ENCODE results near the gene RGS12. TPM values are rescaled to one million over a fixed set of nuclear protein-coding genes. Genes with fewer than 3 reads are reported as not detected.
A peak's percentile ranks its signal among the peaks of the same experiment; 100 is the strongest.

The RGS12 gene
- total RNA-seq, result 59.5 TPM
- long read RNA-seq, partial matches to known transcripts, result 56 of 114 reads
- long read RNA-seq, other reads (novel, unspliced or antisense), result 57 of 114 reads

DNA sequence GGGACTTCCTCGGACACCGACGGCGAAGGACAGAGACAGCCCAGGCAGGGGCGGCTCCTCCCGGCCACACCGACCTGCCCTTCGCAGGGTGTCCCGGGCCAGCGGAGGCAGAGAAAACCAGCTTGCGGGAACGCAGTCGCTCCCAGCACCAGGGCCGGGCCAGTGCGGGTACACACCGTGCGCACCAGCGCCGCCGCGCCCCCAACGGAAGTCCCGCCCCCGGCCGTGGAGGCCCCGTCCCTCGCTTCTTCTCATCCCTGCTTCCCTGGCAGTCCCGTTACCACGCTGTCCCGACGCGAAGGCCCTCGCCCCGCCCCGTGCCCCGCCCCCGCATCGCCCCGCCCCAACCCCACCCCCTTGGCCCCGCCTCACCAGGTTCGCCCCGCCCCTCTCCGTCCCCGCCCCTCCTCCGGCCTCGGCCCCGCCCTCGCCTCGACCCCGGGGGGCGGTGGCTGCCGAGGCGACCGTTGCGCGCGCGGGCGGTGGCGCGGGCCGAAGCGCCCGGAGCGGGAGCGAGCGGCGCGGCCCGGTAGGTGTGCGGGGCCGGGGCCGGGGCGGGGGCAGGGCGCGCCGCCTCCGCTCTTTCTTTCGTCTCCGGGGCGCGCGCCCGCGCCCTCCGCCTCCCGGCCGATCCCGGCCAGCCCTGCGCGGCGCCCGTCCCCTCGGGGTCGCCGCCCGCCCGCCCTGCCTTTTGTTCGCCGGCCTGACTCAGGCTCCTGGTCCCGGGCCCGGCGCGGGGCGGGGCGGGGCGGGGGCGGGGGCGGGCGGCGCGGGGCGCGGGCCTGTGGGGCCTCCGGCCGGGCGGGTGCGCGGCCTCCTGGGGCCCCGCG is at the start of gene RGS12:
TSS of gene RGS12 (plus strand) at position 451 of the 830 bp plus-strand sequence. CDS start 23,150 bp downstream, outside the sequence.
- Histone ChIP-seq H3K27me3 (ENCODE audit: low read depth) (no peaks in the 10 kb centered on the region), H3K9me3 (no peaks in the 10 kb centered on the region), H3K4me3 (peak within 1 kb of the TSS; percentile 82), H3K27ac (peak within 1 kb of the TSS; percentile 93), H3K4me1 (peaks cover 26% of the 10 kb centered on the region), H3K36me3 (no peaks in the 10 kb centered on the region)
- TF ChIP-seq, protein P1, sequence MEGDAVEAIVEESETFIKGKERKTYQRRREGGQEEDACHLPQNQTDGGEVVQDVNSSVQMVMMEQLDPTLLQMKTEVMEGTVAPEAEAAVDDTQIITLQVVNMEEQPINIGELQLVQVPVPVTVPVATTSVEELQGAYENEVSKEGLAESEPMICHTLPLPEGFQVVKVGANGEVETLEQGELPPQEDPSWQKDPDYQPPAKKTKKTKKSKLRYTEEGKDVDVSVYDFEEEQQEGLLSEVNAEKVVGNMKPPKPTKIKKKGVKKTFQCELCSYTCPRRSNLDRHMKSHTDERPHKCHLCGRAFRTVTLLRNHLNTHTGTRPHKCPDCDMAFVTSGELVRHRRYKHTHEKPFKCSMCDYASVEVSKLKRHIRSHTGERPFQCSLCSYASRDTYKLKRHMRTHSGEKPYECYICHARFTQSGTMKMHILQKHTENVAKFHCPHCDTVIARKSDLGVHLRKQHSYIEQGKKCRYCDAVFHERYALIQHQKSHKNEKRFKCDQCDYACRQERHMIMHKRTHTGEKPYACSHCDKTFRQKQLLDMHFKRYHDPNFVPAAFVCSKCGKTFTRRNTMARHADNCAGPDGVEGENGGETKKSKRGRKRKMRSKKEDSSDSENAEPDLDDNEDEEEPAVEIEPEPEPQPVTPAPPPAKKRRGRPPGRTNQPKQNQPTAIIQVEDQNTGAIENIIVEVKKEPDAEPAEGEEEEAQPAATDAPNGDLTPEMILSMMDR (IDR thresholded peaks at IDR 0.05), result no peak
- intact Hi-C loops (cut with DNase I), result no loop called here
- ATAC-seq, result peak; percentile 97
- DNase-seq, result peak; percentile 96

DNA sequence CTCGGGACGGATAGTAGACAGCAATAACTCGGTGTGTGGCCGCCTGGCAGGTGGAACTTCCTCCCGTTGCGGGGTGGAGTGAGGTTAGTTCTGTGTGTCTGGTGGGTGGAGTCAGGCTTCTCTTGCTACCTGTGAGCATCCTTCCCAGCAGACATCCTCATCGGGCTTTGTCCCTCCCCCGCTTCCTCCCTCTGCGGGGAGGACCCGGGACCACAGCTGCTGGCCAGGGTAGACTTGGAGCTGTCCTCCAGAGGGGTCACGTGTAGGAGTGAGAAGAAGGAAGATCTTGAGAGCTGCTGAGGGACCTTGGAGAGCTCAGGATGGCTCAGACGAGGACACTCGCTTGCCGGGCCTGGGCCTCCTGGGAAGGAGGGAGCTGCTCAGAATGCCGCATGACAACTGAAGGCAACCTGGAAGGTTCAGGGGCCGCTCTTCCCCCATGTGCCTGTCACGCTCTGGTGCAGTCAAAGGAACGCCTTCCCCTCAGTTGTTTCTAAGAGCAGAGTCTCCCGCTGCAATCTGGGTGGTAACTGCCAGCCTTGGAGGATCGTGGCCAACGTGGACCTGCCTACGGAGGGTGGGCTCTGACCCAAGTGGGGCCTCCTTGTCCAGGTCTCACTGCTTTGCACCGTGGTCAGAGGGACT is 49.6 kb upstream of the RGS12 start:
- Histone ChIP-seq H3K4me3 (no peak overlapping the region), H3K27ac (no peak overlapping the region), H3K27me3 (ENCODE audit: low read depth) (no peaks in the 10 kb centered on the region), H3K36me3 (peaks cover 43% of the 10 kb centered on the region), H3K4me1 (no peaks in the 10 kb centered on the region), H3K9me3 (no peaks in the 10 kb centered on the region)
- intact Hi-C loops (cut with DNase I), result no loop called here
- DNase-seq, result no peak
- ATAC-seq, result no peak
- TF ChIP-seq, protein P1 (IDR thresholded peaks at IDR 0.05), result no peak

- DNase-seq (no peak), ATAC-seq (no peak)
- no peaks in the 10 kb centered on the region for H3K4me1 ChIP-seq
- intact Hi-C loops (cut with DNase I), result no loop called here
- H3K9me3 ChIP-seq, result no peaks in the 10 kb centered on the region
- H3K36me3 ChIP-seq, result peaks cover 36% of the 10 kb centered on the region
- no peak overlapping the region for H3K4me3 ChIP-seq
- no peaks in the 10 kb centered on the region for H3K27me3 ChIP-seq (ENCODE audit: low read depth)
- TF ChIP-seq, protein P1 (IDR thresholded peaks at IDR 0.05), result no peak
- no peak overlapping the region for H3K27ac ChIP-seq
Observed at GRCh38 chr4:3244002-3244401, 48.8 kb upstream of the RGS12 start.

DNA sequence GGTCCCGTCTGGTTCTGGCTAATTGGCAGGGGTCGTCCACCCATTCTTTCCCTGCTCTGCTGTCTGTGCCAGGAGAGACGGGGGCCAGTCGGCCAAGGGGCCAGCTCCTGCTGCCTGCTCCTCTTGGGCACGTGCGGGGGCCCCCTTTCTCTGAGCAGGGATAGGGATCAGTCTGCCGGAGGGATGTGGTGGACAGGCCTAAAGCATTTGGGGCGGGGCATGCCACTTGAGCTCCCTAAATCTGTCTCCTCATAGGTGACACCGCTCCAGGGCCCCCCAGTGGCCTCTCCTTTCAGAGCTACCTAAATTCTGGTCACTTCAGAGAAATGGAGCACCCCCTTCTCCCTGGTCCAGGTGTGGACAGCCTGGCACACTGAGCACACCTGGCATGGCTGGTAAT is 48.1 kb upstream of the RGS12 start:
- no peaks in the 10 kb centered on the region for H3K9me3 ChIP-seq
- no peak for ATAC-seq
- no peaks in the 10 kb centered on the region for H3K27me3 ChIP-seq (ENCODE audit: low read depth)
- peaks cover 28% of the 10 kb centered on the region for H3K36me3 ChIP-seq
- H3K4me3 ChIP-seq, result no peak overlapping the region
- intact Hi-C loops (cut with DNase I), result no loop called here
- TF ChIP-seq, protein P1 (IDR thresholded peaks at IDR 0.05), result no peak
- no peaks in the 10 kb centered on the region for H3K4me1 ChIP-seq
- DNase-seq, result no peak
- no peak overlapping the region for H3K27ac ChIP-seq

GRCh38 chr4:3245676-3246075 is 47.1 kb upstream of the RGS12 start:
- intact Hi-C loops (cut with DNase I), result no loop called here
- DNase-seq (no peak), ATAC-seq (no peak)
- Histone ChIP-seq H3K4me1 (no peaks in the 10 kb centered on the region), H3K4me3 (no peak overlapping the region), H3K9me3 (no peaks in the 10 kb centered on the region), H3K27me3 (ENCODE audit: low read depth) (no peaks in the 10 kb centered on the region), H3K27ac (no peak overlapping the region), H3K36me3 (peaks cover 19% of the 10 kb centered on the region)
- TF ChIP-seq, protein P1 (IDR thresholded peaks at IDR 0.05), result no peak
